IMR-90 (cell line): Measurements from ENCODE around the gene AMPD2. TPM values are rescaled to one million over a fixed set of nuclear protein-coding genes. Genes with fewer than 3 reads are reported as not detected.

ENCODE experiments used
- ATAC-seq: fragments of 200-7000 bp; cut with Tn5 transposase; 2 replicates; pipeline ENCODE4 v1.9.1; 2020; ENCODE audit warnings: low read depth, mild to moderate bottlenecking, moderate library complexity
- BruUV-seq: library from RNA; stranded (reverse); fragments of 400-500 nt; replicated peaks from 2 replicates; lab custom pipeline; 2021; lab: Mats Ljungman, UMichigan
- CTCF ChIA-PET: fragments of 300-600 bp; formaldehyde crosslinking; extraction: SDS; loops from one replicate; lab custom pipeline; 2021; ENCODE audit warnings: antibody characterized with exemption; lab: Yijun Ruan, JAX
- POLR2A ChIA-PET: fragments of 300-600 bp; sonication (Branson Sonifier 250); formaldehyde crosslinking; loops from one replicate; lab custom pipeline; 2022; ENCODE audit warnings: antibody characterized with exemption; ENCODE audit not compliant: unreplicated experiment; lab: Charles Lee
- DNase-seq: peaks from one replicate; pipeline ENCODE4 v3.0.0; 2013
- H2AFZ ChIP-seq: replicated peaks from 2 replicates; pipeline ENCODE3; 2013; ENCODE audit warnings: low read length, mild to moderate bottlenecking; ENCODE audit not compliant: poor library complexity
- H2AK5ac ChIP-seq: 2 replicates; pipeline ENCODE4 v1.6.1; 2013; ENCODE audit warnings: low read depth, low read length, inconsistent platforms
- H2AK9ac ChIP-seq: replicated peaks from 2 replicates; pipeline ENCODE3; 2013; ENCODE audit warnings: mild to moderate bottlenecking, low read depth, low read length, moderate library complexity; ENCODE audit not compliant: poor library complexity
- H2BK120ac ChIP-seq: 2 replicates; pipeline ENCODE4 v1.6.1; 2013; ENCODE audit warnings: low read depth, low read length, inconsistent platforms
- H2BK15ac ChIP-seq: 3 replicates; pipeline ENCODE4 v1.6.1; 2013; ENCODE audit warnings: low read depth, low read length, inconsistent platforms
- H2BK20ac ChIP-seq: 2 replicates; pipeline ENCODE4 v1.6.1; 2013; ENCODE audit warnings: low read depth, mild to moderate bottlenecking, inconsistent platforms, low read length, moderate library complexity
- H2BK5ac ChIP-seq: 2 replicates; pipeline ENCODE4 v1.6.1; 2013; ENCODE audit warnings: mild to moderate bottlenecking, low read depth, low read length, inconsistent platforms; ENCODE audit not compliant: poor library complexity, severe bottlenecking
- H3K14ac ChIP-seq: replicated peaks from 2 replicates; pipeline ENCODE4 v1.6.1; 2013; ENCODE audit warnings: low read depth, low read length, inconsistent platforms
- H3K18ac ChIP-seq: 2 replicates; pipeline ENCODE4 v1.6.1; 2013; ENCODE audit warnings: low read depth, low read length, control low read depth
- H3K23ac ChIP-seq: 2 replicates; pipeline ENCODE4 v1.6.1; 2013; ENCODE audit warnings: low read depth, low read length, inconsistent platforms
- H3K27ac ChIP-seq: 2 replicates; pipeline ENCODE4 v1.5.1; 2013; ENCODE audit warnings: mild to moderate bottlenecking, control low read depth, low read length; ENCODE audit not compliant: insufficient read depth
- H3K27me3 ChIP-seq: 2 replicates; pipeline ENCODE4 v1.6.1; 2013; ENCODE audit warnings: low read length; ENCODE audit not compliant: control insufficient read depth, insufficient read depth
- H3K36me3 ChIP-seq: 2 replicates; pipeline ENCODE4 v1.6.1; 2013; ENCODE audit warnings: low read length, mixed read lengths; ENCODE audit not compliant: control insufficient read depth, insufficient read depth
- H3K4ac ChIP-seq: 2 replicates; pipeline ENCODE4 v1.6.1; 2013; ENCODE audit warnings: low read depth, low read length, inconsistent platforms
- H3K4me1 ChIP-seq: 2 replicates; pipeline ENCODE4 v1.6.1; 2013; ENCODE audit warnings: low read length, mixed read lengths; ENCODE audit not compliant: control insufficient read depth, insufficient read depth
- H3K4me2 ChIP-seq: 2 replicates; pipeline ENCODE4 v1.6.1; 2013; ENCODE audit warnings: low read depth, mild to moderate bottlenecking, control low read depth, low read length, moderate library complexity
- H3K4me3 ChIP-seq: 2 replicates; pipeline ENCODE4 v1.5.1; 2013; ENCODE audit warnings: low read depth, mild to moderate bottlenecking, control low read depth, low read length, moderate library complexity; ENCODE audit not compliant: insufficient read depth
- H3K56ac ChIP-seq: 2 replicates; pipeline ENCODE4 v1.6.1; 2013; ENCODE audit warnings: low read length, inconsistent platforms; ENCODE audit not compliant: insufficient read depth; ENCODE audit errors: extremely low read depth
- H3K79me1 ChIP-seq, 2 experiments: 2 replicates each; pipeline ENCODE4 v1.6.1; 2013; ENCODE audit warnings: low read length in 2 of 2, inconsistent platforms in 1 of 2, low read depth in 1 of 2
- H3K9ac ChIP-seq: 2 replicates; pipeline ENCODE4 v1.6.1; 2013; ENCODE audit warnings: low read depth, low read length, control low read depth
- H3K9me1 ChIP-seq: 2 replicates; pipeline ENCODE4 v1.6.1; 2013; ENCODE audit warnings: low read length, inconsistent platforms; ENCODE audit not compliant: insufficient read depth
- H3K9me3 ChIP-seq: 2 replicates; pipeline ENCODE4 v1.6.1; 2013; ENCODE audit warnings: low read length; ENCODE audit not compliant: control insufficient read depth, insufficient read depth
- H4K20me1 ChIP-seq: 2 replicates; pipeline ENCODE4 v1.6.1; 2013; ENCODE audit warnings: low read length, inconsistent platforms; ENCODE audit not compliant: insufficient read depth
- H4K5ac ChIP-seq: 2 replicates; pipeline ENCODE4 v1.6.1; 2013; ENCODE audit warnings: mild to moderate bottlenecking, low read depth, low read length, control low read depth
- H4K8ac ChIP-seq, 2 experiments: 2 replicates each; pipeline ENCODE4 v1.6.1; 2013; ENCODE audit warnings: low read depth in 2 of 2, low read length in 2 of 2, control low read depth in 1 of 2, inconsistent platforms in 1 of 2
- H4K91ac ChIP-seq: 2 replicates; pipeline ENCODE4 v1.6.1; 2013; ENCODE audit warnings: low read depth, low read length, inconsistent platforms; ENCODE audit not compliant: insufficient read depth
- CHD1 ChIP-seq: IDR thresholded peaks from 2 replicates; pipeline ENCODE4 v1.6.1; 2012; ENCODE audit warnings: low read depth, low read length, improper control_type of control experiment
- FOS ChIP-seq: fragments of 150-350 bp; IDR thresholded peaks from 2 replicates; pipeline ENCODE4 v1.6.1; 2016; ENCODE audit warnings: low read depth, low read length
- MAZ ChIP-seq: IDR thresholded peaks from 2 replicates; pipeline ENCODE4 v1.6.1; 2012; ENCODE audit warnings: low read depth, mild to moderate bottlenecking, low read length, improper control_type of control experiment, moderate library complexity, borderline replicate concordance
- MXI1 ChIP-seq: IDR thresholded peaks from 2 replicates; pipeline ENCODE4 v1.6.1; 2012; ENCODE audit warnings: low read depth, mild to moderate bottlenecking, low read length, moderate library complexity, borderline replicate concordance
- NFE2L2 ChIP-seq: fragments of 150-350 bp; IDR thresholded peaks from 2 replicates; pipeline ENCODE4 v1.6.1; 2016; ENCODE audit warnings: low read depth, mild to moderate bottlenecking, low read length
- POLR2A ChIP-seq: IDR thresholded peaks from 2 replicates; pipeline ENCODE4 v1.6.1; 2012; ENCODE audit warnings: mild to moderate bottlenecking, low read depth, low read length
- RCOR1 ChIP-seq: IDR thresholded peaks from 2 replicates; pipeline ENCODE4 v1.6.1; 2012; ENCODE audit warnings: mild to moderate bottlenecking, low read length, improper control_type of control experiment; ENCODE audit not compliant: insufficient replicate concordance
- SMC3 ChIP-seq: fragments of 150-350 bp; IDR thresholded peaks from 2 replicates; pipeline ENCODE4 v1.6.1; 2016; ENCODE audit warnings: low read depth, mild to moderate bottlenecking, antibody characterized with exemption, low read length, moderate library complexity
- WGBS, 2 experiments: methylation state at CpG; one replicate each; pipeline versions ENCODE4 v1.1.5 to v1.1.7; 2013; ENCODE audit warnings: missing lambda C conversion rate in 2 of 2; ENCODE audit not compliant: insufficient read length in 1 of 2; ENCODE audit errors: extremely low coverage in 2 of 2; 5-methylcytosine and 5-hydroxymethylcytosine counted together
- dilution Hi-C: fragments of 300-500 bp; cut with HindIII; formaldehyde crosslinking; loops from one replicate; pipeline ENCODE4 v1.14.3; 2018; ENCODE audit warnings: low sequenced_read_pairs; ENCODE audit not compliant: unreplicated experiment
- in situ Hi-C: fragments of 300-500 bp; cut with MboI; formaldehyde crosslinking; loops from 3 replicates; pipeline ENCODE4 v1.14.3; 2019; ENCODE audit warnings: low sequenced_read_pairs, inconsistent platforms, mixed read lengths
- intact Hi-C: fragments of 100-400 bp; cut with micrococcal nuclease; formaldehyde crosslinking; loops from 2 replicates; pipeline ENCODE4 v1.10.0; 2022
- polyA plus RNA-seq, 3 experiments: library from polyadenylated mRNA; depleted of rRNA; stranded (reverse); fragments of >200 nt; gene quantifications; 2 replicates each; pipeline ENCODE4 v1.2.3, GENCODE V29; 2012; ENCODE audit warnings: low replicate concordance in 1 of 3
- total RNA-seq: library from RNA; depleted of rRNA; stranded (reverse); fragments of >200 nt; gene quantifications from 2 replicates; pipeline ENCODE4 v1.2.3, GENCODE V29; 2012
- TF ChIP-seq, protein P1 (sequence below): conservative IDR thresholded peaks from 2 replicates; pipeline ENCODE4 v1.5.1; 2012; ENCODE audit warnings: mild to moderate bottlenecking, low read depth, low read length, improper control_type of control experiment
- TF ChIP-seq, protein P2 (sequence below): fragments of 150-350 bp; IDR thresholded peaks from 2 replicates; pipeline ENCODE4 v1.6.1; 2016; ENCODE audit warnings: low read depth, mild to moderate bottlenecking, low read length, moderate library complexity, borderline replicate concordance
- TF ChIP-seq, protein P3 (sequence below): fragments of 150-350 bp; IDR thresholded peaks from 2 replicates; pipeline ENCODE4 v1.6.1; 2017; ENCODE audit warnings: mild to moderate bottlenecking, antibody characterized with exemption, low read length, low read depth

AMPD2 gene
- total and polyA plus RNA-seq, 2 of the 4 experiments (the other 2 are of a cell fraction) = 61.5 to 103 TPM

- dilution Hi-C loops = no loop called here
- no peak overlapping the region for H3K4me2 ChIP-seq
- H4K20me1 ChIP-seq = peaks cover 9% of the 10 kb centered on the region
- in situ Hi-C loops = no loop called here
- H3K4me3 ChIP-seq = no peak overlapping the region
- intact Hi-C loops = no loop called here
- TF ChIP-seq POLR2A (no peak), CHD1 (no peak), NFE2L2 (no peak), RCOR1 (no peak), FOS (no peak), SMC3 (no peak), MAZ (no peak), MXI1 (no peak)
- TF ChIP-seq, protein P1, sequence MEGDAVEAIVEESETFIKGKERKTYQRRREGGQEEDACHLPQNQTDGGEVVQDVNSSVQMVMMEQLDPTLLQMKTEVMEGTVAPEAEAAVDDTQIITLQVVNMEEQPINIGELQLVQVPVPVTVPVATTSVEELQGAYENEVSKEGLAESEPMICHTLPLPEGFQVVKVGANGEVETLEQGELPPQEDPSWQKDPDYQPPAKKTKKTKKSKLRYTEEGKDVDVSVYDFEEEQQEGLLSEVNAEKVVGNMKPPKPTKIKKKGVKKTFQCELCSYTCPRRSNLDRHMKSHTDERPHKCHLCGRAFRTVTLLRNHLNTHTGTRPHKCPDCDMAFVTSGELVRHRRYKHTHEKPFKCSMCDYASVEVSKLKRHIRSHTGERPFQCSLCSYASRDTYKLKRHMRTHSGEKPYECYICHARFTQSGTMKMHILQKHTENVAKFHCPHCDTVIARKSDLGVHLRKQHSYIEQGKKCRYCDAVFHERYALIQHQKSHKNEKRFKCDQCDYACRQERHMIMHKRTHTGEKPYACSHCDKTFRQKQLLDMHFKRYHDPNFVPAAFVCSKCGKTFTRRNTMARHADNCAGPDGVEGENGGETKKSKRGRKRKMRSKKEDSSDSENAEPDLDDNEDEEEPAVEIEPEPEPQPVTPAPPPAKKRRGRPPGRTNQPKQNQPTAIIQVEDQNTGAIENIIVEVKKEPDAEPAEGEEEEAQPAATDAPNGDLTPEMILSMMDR = no peak
- TF ChIP-seq, protein P2, sequence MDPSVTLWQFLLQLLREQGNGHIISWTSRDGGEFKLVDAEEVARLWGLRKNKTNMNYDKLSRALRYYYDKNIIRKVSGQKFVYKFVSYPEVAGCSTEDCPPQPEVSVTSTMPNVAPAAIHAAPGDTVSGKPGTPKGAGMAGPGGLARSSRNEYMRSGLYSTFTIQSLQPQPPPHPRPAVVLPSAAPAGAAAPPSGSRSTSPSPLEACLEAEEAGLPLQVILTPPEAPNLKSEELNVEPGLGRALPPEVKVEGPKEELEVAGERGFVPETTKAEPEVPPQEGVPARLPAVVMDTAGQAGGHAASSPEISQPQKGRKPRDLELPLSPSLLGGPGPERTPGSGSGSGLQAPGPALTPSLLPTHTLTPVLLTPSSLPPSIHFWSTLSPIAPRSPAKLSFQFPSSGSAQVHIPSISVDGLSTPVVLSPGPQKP = no peak
- TF ChIP-seq, protein P3, sequence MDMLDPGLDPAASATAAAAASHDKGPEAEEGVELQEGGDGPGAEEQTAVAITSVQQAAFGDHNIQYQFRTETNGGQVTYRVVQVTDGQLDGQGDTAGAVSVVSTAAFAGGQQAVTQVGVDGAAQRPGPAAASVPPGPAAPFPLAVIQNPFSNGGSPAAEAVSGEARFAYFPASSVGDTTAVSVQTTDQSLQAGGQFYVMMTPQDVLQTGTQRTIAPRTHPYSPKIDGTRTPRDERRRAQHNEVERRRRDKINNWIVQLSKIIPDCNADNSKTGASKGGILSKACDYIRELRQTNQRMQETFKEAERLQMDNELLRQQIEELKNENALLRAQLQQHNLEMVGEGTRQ = no peak
- 94% methylated on average over 11 of the region's 16 CpGs; no CpG with 5 or more reads in 1 of the 2 experiments for WGBS, 2 experiments
- H3K79me1 ChIP-seq = peaks cover 20 to 34% of the 10 kb centered on the region in 2 experiments; a peak in 3 of 4 replicates
- POLR2A ChIA-PET = no interaction called here
- H3K18ac ChIP-seq = no peak overlapping the region
- no peak overlapping the region for H3K4ac ChIP-seq
- no peak overlapping the region for H3K9ac ChIP-seq
- H4K91ac ChIP-seq = no peak overlapping the region
- no peak overlapping the region for H2BK15ac ChIP-seq
- no peak for ATAC-seq
- no peak overlapping the region for H3K27ac ChIP-seq
- H2AK5ac ChIP-seq = no peak overlapping the region
- TSS peak; percentile 53 for BruUV-seq
- no peaks in the 10 kb centered on the region for H3K9me1 ChIP-seq
- DNase-seq = no peak
- CTCF ChIA-PET = interaction anchor here (0.9 kb wide), 1 partner anchor 349 kb away, joined by 4 read pairs; no protein-coding TSS in a partner anchor
- no peak overlapping the region for H4K5ac ChIP-seq
- H2AFZ ChIP-seq = no peak overlapping the region
- H3K9me3 ChIP-seq = no peaks in the 10 kb centered on the region
- peaks cover 10% of the 10 kb centered on the region for H3K4me1 ChIP-seq
- H2BK5ac ChIP-seq = no peak overlapping the region
- no peak overlapping the region for H4K8ac ChIP-seq
- peaks cover 57% of the 10 kb centered on the region for H3K36me3 ChIP-seq
- no peak overlapping the region for H3K14ac ChIP-seq
- H3K56ac ChIP-seq = no peak overlapping the region
- H3K23ac ChIP-seq = no peak overlapping the region
- H2AK9ac ChIP-seq = peak overlapping the region; percentile 65
- no peak overlapping the region for H2BK20ac ChIP-seq
- no peaks in the 10 kb centered on the region for H3K27me3 ChIP-seq
- no peak overlapping the region for H2BK120ac ChIP-seq
Observed at GRCh38 chr1:109631513-109632505, 12.2 kb downstream of the AMPD2 start.
